GM20000 (cell line): Measurements from ENCODE around the gene B4GAT1.
A peak's percentile ranks its signal among the peaks of the same experiment; 100 is the strongest.
"Not testable (repeated sequence)": the region's sequence is repeated elsewhere in the genome, so short reads cannot be mapped to it uniquely, and the experiment has no call there.

ENCODE experiments used
- DNase-seq: peaks from one replicate; pipeline ENCODE4 v3.0.0; 2012; ENCODE audit warnings: low spot score
- CTCF ChIP-seq: IDR thresholded peaks from 2 replicates; pipeline ENCODE4 v1.5.1; 2012; ENCODE audit warnings: mild to moderate bottlenecking, control low read depth; ENCODE audit errors: extremely low read depth, missing control alignments

The B4GAT1 gene

DNA sequence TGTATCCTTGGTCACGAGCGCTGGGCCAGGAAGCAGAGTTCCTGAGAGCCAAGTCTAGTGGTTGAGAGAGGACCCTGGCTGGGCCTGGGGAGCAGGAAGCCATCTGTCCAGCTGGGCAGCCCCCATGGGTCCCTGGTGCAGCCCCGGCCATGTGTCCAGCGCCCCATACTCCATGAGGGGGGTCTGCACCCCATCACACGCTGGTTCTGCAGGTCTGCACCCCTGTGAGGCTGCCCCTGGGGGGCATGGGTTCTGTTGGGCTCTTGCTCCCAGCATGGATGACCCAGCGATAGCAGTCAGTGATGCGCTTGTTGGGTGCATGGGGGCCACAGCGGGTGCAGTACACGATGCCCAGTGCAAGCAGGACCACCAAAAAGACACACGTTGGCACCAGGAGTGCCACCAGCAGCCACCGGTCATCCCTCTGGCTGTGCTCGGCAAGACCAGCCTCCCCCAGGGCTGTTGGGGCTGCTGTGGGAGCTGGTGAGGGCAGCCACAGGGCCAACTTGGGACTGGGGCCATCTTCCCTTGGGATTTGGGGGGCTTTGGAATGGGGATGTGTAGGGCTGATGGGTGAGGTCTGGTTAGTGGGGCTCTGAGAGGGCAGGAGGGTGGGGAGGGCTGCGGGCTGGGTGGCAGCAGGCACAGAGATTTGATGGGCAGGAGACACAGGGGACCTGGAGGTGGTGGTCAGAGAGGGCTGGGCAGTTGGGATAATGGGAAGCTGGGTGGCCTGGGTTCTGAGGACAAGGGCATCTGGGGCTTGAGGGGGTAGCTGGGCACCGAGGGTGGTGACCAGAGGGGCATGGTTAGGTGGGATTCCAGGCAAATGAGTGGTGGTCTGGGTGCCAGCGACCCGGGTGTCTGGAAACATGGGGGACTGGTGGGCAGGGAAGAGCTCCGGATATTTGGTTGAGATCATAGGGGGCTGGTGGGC, 32.6 kb downstream of the B4GAT1 start:
- TF ChIP-seq CTCF: no peak
- DNase-seq: no peak

- DNase-seq: no peak
- no peak for TF ChIP-seq CTCF
These were observed 33.3 kb downstream of the B4GAT1 start for GRCh38 chr11:66314186-66314501.

DNA sequence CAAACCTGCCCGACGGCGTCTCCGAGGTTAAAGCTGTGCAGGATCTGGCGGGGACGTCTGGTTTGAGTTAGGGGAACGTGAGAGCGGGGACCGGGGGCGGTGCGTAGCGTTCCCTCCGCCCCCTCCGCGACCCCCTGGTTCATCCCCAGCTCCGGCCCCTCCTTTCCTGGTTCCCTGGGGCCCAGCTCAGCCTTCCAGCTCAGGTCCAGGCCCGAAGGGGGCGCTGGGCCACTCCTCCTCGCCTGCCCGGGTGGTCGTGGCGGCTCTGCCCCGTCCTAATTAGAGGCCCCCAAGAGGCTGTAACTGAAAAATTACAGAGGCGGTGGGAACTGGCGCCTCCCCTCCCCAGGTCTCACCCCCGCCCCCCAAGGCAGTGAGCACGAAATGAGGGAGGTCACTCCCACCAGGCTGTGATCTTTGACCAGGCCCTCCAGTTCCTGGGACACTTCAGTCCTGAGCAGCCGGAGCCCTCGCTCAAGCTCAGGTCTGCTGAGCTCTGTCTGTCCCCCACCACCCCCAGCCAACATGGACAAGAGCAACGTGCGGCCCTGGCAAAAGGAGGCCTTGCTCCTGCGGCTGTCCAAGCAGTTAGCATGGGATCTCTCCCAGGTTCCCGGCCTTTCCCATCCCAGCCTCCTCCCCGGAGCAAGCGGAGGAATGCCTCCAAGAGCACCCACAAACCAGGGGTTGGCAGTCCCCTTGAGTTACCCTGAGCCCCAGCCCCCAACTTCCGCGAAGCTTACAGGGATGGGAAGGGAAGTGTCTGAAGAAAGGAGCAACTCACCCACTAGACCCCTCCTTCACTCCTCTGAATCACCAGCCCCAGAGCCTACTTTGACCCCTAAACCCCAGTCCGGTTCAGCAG, 33.9 kb downstream of the B4GAT1 start:
- DNase-seq: no peak
- no peak for TF ChIP-seq CTCF

DNA sequence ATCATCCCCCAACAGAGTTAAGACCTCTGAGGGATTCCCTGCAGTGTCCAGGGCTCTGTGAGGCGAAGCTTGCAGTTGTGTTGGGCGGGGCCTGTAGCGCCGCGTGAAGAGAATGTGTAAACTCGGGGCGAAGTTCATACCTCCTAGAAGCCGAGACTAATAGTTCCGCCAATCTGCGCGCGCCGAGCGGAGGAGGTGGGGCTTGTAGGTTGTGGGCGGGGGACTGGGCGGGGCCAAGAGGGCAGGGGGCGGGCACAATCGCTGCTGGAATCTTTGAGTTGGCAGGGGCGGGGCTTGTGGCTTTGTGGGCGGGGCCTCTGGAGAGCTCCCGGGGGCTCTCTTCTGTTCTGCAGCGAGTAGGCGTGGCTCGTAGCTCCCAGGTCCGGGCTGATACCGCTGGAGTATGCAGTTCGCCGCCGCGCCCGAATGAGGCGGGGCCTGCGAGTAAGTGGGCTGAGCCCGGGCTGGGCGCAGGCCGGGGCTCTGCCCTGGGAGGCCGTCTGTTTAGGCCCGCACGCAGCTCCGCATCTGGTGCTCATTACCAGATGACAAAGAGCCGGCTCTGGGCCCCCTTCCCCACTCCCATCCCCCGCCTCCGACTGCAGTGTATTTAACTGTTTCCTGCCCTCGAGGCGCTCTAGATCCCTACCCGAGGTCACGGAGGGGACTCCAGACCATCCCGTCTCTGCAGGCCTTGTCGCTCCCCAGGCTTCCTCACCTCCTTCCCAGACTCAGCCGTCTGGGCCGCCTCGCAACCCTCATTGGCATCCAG, 34.7 kb downstream of the B4GAT1 start:
- no peak for TF ChIP-seq CTCF
- peak; percentile 98 for DNase-seq

DNA sequence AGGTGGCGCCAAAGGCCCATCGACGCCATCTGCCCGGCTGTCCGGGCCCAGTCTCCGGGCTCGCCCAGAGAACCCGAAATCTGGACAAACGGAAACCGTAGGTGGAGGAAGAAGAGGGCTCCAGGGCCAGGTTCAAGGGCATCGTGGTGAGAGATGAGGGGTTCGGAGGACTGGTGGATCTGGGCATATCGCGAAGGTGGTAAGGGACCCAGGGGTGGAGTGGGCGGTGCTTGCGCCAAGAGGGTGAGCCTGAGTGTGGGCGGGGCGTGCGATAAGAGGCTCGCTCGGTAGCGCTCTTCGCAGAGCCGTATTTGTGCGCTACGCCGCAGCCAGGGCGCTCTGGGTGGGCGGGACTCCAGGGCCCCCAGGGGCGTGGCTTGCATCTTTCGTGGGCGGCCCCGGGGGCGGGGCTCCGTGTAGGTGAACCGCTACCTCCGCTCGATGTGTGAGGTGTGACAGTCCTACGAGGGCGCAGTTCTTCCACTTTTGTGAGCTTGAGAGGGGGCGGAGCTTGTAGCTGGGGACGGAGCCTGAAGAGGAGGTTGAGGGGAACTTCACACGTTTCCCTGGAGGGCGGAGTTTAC, 35.4 kb downstream of the B4GAT1 start:
- peak; percentile 88 for DNase-seq
- TF ChIP-seq CTCF: no peak

DNA sequence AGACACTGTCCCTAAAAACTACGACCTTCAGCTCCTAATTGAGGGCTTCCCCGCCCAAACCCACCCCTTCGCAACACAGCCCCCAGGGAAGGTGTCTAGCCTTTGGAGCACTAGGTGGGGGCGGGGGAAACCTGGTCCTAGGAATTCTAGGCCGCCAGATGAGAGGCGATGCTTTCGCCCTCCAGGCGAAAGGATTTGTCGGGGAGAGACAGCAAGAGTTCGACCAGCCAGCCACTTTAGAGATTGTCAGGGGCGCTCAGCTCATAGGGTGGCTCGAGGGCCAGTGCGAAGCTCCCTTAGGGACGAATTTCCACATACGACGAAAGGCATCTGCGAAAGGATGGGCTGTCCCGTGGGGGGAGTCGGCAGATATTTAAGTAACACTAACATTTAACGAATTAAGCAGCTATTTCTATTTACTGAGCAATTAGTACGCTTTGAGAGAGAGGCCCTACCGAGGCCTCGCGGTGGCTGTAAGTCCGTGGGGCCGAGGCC, 35.9 kb downstream of the B4GAT1 start:
- peak; percentile 87 for TF ChIP-seq CTCF
- DNase-seq: no peak

DNA sequence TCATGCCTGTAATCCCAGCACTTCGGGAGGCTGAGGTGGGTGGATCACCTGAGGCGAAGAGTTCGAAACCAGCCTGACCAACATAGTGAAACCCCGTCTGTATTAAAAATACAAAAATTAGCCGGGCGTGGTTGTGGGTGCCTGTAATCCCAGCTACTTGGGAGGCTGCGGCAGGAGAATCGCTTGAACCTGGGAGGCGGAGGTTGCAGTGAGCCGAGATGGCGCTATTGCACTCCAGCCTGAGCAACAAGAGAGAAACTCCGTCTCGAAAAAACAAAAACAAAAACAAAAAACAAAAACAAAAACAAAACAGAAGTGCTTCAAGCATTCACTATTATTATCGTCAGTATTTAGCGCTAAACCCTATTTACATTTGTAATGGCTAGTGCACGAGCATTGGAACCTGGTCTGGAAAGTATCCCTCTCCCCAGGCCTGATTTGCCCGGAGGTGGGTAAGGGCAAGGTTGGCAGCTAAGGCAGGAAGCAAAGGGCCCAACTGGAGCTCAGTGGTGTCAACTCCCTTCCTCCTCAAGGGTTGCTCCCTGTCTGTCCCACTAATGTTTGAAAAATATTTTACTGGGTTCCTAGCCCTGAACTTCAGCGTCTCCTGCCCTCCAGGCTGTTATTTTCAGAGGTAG, 36.5 kb downstream of the B4GAT1 start:
- DNase-seq: not testable (repeated sequence)
